Neural cell (in vitro differentiated cells): Measurements from ENCODE around the gene LPAR1. TPM values are rescaled to one million over a fixed set of nuclear protein-coding genes. Genes with fewer than 3 reads are reported as not detected.
"Not testable (repeated sequence)": the region's sequence is repeated elsewhere in the genome, so short reads cannot be mapped to it uniquely, and the experiment has no call there.

Experiments
- H2AFZ ChIP-seq: fragments of 200-600, 300-800 bp; sonication (generic), shearing (Covaris generic); 2 replicates; pipeline ENCODE4 v1.6.0; 2014; ENCODE audit warnings: low read depth, mild to moderate bottlenecking, antibody characterized with exemption, low read length, moderate library complexity
- H3F3A ChIP-seq: fragments of 200-600 bp; shearing (Covaris generic); 2 replicates; pipeline ENCODE4 v1.6.1; 2016; ENCODE audit warnings: mild to moderate bottlenecking, moderate library complexity, mixed read lengths, antibody characterized with exemption, low read length; ENCODE audit not compliant: insufficient read depth, poor library complexity, severe bottlenecking
- H3K27ac ChIP-seq: fragments of 200-600, 300-800 bp; sonication (generic), shearing (Covaris generic); 2 replicates; pipeline ENCODE4 v1.5.1; 2014; ENCODE audit warnings: mild to moderate bottlenecking, low read length, moderate library complexity
- H3K27me3 ChIP-seq: fragments of 300-800, 200-600 bp; sonication (generic), shearing (Covaris generic); 2 replicates; pipeline ENCODE4 v1.6.0; 2014; ENCODE audit warnings: mild to moderate bottlenecking, low read depth, low read length, moderate library complexity; ENCODE audit not compliant: insufficient read depth
- H3K36me3 ChIP-seq: fragments of 300-800, 200-600 bp; sonication (generic), shearing (Covaris generic); 2 replicates; pipeline ENCODE4 v1.5.1; 2014; ENCODE audit warnings: mild to moderate bottlenecking, antibody characterized with exemption, low read length, moderate library complexity; ENCODE audit not compliant: insufficient read depth
- H3K4me2 ChIP-seq: fragments of 300-800, 200-600 bp; sonication (generic), shearing (Covaris generic); 2 replicates; pipeline ENCODE4 v1.6.0; 2014; ENCODE audit warnings: mild to moderate bottlenecking, low read length
- H3K4me3 ChIP-seq: fragments of 300-800, 200-600 bp; sonication (generic), shearing (Covaris generic); 2 replicates; pipeline ENCODE4 v1.5.1; 2014; ENCODE audit warnings: mild to moderate bottlenecking, low read length, moderate library complexity
- H3K79me2 ChIP-seq: fragments of 200-600 bp; shearing (Covaris generic); replicated peaks from 2 replicates; pipeline ENCODE4 v1.6.0; 2014; ENCODE audit warnings: mild to moderate bottlenecking, low read length, moderate library complexity; ENCODE audit not compliant: insufficient read depth
- H3K9ac ChIP-seq: fragments of 300-800, 200-600 bp; sonication (generic), shearing (Covaris generic); 2 replicates; pipeline ENCODE4 v1.6.1; 2016; ENCODE audit warnings: mild to moderate bottlenecking, low read length, mixed read lengths
- H3K9me2 ChIP-seq: fragments of 200-600 bp; shearing (Covaris generic); 2 replicates; pipeline ENCODE4 v1.6.1; 2016; ENCODE audit warnings: mild to moderate bottlenecking, low read length, mixed read lengths; ENCODE audit not compliant: insufficient read depth
- H3K9me3 ChIP-seq: fragments of 200-600, 300-800 bp; sonication (generic), shearing (Covaris generic); 2 replicates; pipeline ENCODE4 v1.6.1; 2016; ENCODE audit warnings: mild to moderate bottlenecking, mixed run types, low read length, moderate library complexity, mixed read lengths
- H4K20me1 ChIP-seq: fragments of 200-600 bp; shearing (Covaris generic); 2 replicates; pipeline ENCODE4 v1.6.1; 2016; ENCODE audit warnings: mild to moderate bottlenecking, mixed run types; ENCODE audit not compliant: insufficient read depth
- EP300 ChIP-seq: fragments of 450-650 bp; conservative IDR thresholded peaks from 2 replicates; pipeline ENCODE4 v1.6.1; 2014; ENCODE audit warnings: antibody characterized with exemption, mild to moderate bottlenecking, moderate library complexity; ENCODE audit not compliant: poor library complexity, severe bottlenecking
- EZH2 ChIP-seq: fragments of 200-600, 300-800 bp; shearing (Covaris generic), sonication (generic); IDR thresholded peaks from 2 replicates; pipeline ENCODE4 v1.6.1; 2014; ENCODE audit warnings: antibody characterized with exemption, low read length, borderline replicate concordance, mild to moderate bottlenecking; ENCODE audit not compliant: insufficient read depth, poor library complexity, severe bottlenecking
- MXI1 ChIP-seq: fragments of 450-650 bp; conservative IDR thresholded peaks from 2 replicates; pipeline ENCODE4 v1.6.1; 2014; ENCODE audit warnings: antibody characterized with exemption, mild to moderate bottlenecking; ENCODE audit not compliant: poor library complexity, severe bottlenecking
- POLR2AphosphoS5 ChIP-seq: IDR thresholded peaks from 2 replicates; pipeline ENCODE4 v1.6.1; 2012
- RAD21 ChIP-seq: fragments of 450-650 bp; conservative IDR thresholded peaks from 2 replicates; pipeline ENCODE4 v1.6.1; 2014; ENCODE audit warnings: antibody characterized with exemption, mild to moderate bottlenecking, moderate library complexity
- SMC3 ChIP-seq: fragments of 450-650 bp; conservative IDR thresholded peaks from 2 replicates; pipeline ENCODE4 v1.6.1; 2014; ENCODE audit warnings: antibody characterized with exemption, mild to moderate bottlenecking, moderate library complexity; ENCODE audit not compliant: poor library complexity
- TAF1 ChIP-seq: IDR thresholded peaks from 2 replicates; pipeline ENCODE4 v1.6.1; 2012; ENCODE audit warnings: low read depth
- polyA plus RNA-seq: library from polyadenylated mRNA; depleted of rRNA; stranded (reverse); fragments of >200 nt; gene quantifications from 2 replicates; pipeline ENCODE4 v1.2.3, GENCODE V29; 2014
- TF ChIP-seq, protein P1 (sequence below): IDR thresholded peaks from 2 replicates; pipeline ENCODE4 v1.6.1; 2012; ENCODE audit warnings: borderline replicate concordance
- TF ChIP-seq, protein P2 (sequence below): fragments of 450-650 bp; IDR thresholded peaks from 2 replicates; pipeline ENCODE4 v1.5.1; 2014; ENCODE audit warnings: antibody characterized with exemption, mild to moderate bottlenecking, moderate library complexity; ENCODE audit not compliant: poor library complexity, severe bottlenecking

Gene LPAR1
- polyA plus RNA-seq, 1 donor from 2014 or later: 0.54 TPM

DNA sequence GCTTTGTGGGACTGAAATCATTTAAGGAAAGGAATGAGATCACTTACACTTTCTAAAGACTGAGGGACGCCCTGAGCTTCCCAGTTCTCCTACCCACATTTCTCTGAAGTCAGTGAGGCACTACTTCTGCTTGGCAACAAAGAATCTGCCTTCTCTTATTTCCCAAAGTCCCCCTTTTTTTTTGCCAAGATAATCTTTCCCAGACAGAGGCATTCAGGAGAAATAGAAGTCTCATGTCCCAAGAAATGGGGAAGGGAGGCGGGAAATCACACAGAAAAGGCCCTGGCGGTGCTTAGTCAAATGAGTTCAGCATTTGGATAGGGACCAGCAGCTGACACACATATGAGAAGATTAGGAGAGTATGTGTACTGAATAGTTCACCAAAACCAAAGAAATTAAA, 210.0 kb downstream of the LPAR1 start:
- Histone ChIP-seq H3K9me2 (no peaks in the 10 kb centered on the region), H3K36me3 (no peaks in the 10 kb centered on the region), H3K4me3 (no peak overlapping the region), H3K4me2 (no peak overlapping the region), H3K27me3 (no peaks in the 10 kb centered on the region), H3K27ac (no peak overlapping the region), H3K79me2 (no peaks in the 10 kb centered on the region), H4K20me1 (no peaks in the 10 kb centered on the region), H2AFZ (no peak overlapping the region), H3K9me3 (no peaks in the 10 kb centered on the region), H3K9ac (no peak overlapping the region), H3F3A (no peaks in the 10 kb centered on the region)
- no peak for TF ChIP-seq RAD21
- TF ChIP-seq, protein P1, sequence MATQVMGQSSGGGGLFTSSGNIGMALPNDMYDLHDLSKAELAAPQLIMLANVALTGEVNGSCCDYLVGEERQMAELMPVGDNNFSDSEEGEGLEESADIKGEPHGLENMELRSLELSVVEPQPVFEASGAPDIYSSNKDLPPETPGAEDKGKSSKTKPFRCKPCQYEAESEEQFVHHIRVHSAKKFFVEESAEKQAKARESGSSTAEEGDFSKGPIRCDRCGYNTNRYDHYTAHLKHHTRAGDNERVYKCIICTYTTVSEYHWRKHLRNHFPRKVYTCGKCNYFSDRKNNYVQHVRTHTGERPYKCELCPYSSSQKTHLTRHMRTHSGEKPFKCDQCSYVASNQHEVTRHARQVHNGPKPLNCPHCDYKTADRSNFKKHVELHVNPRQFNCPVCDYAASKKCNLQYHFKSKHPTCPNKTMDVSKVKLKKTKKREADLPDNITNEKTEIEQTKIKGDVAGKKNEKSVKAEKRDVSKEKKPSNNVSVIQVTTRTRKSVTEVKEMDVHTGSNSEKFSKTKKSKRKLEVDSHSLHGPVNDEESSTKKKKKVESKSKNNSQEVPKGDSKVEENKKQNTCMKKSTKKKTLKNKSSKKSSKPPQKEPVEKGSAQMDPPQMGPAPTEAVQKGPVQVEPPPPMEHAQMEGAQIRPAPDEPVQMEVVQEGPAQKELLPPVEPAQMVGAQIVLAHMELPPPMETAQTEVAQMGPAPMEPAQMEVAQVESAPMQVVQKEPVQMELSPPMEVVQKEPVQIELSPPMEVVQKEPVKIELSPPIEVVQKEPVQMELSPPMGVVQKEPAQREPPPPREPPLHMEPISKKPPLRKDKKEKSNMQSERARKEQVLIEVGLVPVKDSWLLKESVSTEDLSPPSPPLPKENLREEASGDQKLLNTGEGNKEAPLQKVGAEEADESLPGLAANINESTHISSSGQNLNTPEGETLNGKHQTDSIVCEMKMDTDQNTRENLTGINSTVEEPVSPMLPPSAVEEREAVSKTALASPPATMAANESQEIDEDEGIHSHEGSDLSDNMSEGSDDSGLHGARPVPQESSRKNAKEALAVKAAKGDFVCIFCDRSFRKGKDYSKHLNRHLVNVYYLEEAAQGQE: no peak
- no peak for TF ChIP-seq SMC3
- TF ChIP-seq EZH2: no peak

DNA sequence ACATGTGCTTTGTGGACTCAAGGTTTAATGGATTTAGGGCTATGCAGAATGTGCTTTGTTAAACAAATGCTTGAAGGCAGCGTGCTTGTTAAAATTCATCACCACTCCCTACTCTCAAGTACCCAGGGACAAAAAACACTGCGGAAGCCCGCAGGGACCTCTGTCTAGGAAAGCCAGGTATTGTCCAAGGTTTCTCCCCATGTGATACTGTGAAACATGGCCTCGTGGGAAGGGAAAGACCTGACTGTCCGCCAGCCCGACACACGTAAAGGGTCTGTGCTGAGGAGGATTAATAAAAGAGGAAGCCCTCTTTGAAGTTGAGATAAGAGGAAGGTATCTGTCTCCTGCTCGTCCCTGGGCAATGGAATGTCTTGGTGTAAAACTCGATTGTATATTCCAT, 211.9 kb downstream of the LPAR1 start:
- H3K4me2 ChIP-seq, H3K36me3 ChIP-seq: not testable (repeated sequence)

DNA sequence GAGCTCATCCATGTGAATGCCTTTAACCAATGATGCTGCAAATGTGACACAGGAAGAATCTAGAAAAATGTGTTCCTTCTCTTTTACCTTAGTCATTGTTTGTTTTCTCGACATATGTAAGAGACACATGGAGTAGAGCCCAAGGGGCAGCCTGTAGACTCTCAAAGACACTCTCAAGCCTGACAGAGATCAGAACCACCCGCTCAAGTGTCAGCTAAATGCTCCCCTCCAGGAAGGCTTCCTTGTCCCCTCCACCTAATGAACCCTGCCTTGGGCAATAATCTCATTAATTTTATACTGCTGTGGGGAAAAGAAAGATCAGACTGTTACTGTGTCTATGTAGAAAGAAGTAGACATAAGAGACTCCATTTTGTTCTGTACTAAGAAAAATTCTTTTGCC, 212.3 kb downstream of the LPAR1 start:
- no peak overlapping the region for H3K4me3 ChIP-seq
- H3K4me2 ChIP-seq: no peak overlapping the region
- no peaks in the 10 kb centered on the region for H4K20me1 ChIP-seq
- no peaks in the 10 kb centered on the region for H3K36me3 ChIP-seq
- H2AFZ ChIP-seq: no peak overlapping the region
- no peak overlapping the region for H3K27ac ChIP-seq
- H3K9me2 ChIP-seq: no peaks in the 10 kb centered on the region
- H3K9ac ChIP-seq: no peak overlapping the region
- no peaks in the 10 kb centered on the region for H3F3A ChIP-seq
- H3K79me2 ChIP-seq: no peaks in the 10 kb centered on the region
- TF ChIP-seq RAD21: no peak
- TF ChIP-seq, protein P2, sequence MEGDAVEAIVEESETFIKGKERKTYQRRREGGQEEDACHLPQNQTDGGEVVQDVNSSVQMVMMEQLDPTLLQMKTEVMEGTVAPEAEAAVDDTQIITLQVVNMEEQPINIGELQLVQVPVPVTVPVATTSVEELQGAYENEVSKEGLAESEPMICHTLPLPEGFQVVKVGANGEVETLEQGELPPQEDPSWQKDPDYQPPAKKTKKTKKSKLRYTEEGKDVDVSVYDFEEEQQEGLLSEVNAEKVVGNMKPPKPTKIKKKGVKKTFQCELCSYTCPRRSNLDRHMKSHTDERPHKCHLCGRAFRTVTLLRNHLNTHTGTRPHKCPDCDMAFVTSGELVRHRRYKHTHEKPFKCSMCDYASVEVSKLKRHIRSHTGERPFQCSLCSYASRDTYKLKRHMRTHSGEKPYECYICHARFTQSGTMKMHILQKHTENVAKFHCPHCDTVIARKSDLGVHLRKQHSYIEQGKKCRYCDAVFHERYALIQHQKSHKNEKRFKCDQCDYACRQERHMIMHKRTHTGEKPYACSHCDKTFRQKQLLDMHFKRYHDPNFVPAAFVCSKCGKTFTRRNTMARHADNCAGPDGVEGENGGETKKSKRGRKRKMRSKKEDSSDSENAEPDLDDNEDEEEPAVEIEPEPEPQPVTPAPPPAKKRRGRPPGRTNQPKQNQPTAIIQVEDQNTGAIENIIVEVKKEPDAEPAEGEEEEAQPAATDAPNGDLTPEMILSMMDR: no peak
- TF ChIP-seq EP300: no peak
- TF ChIP-seq POLR2AphosphoS5: no peak
- no peak for TF ChIP-seq SMC3
- no peak for TF ChIP-seq TAF1
- TF ChIP-seq MXI1: no peak
- no peak for TF ChIP-seq EZH2
- TF ChIP-seq, protein P1: no peak
- no peaks in the 10 kb centered on the region for H3K9me3 ChIP-seq
- H3K27me3 ChIP-seq: no peaks in the 10 kb centered on the region

More for the DNA sequence above, 211.9 kb downstream of the LPAR1 start:
- H2AFZ ChIP-seq, H3K9me3 ChIP-seq, H3K79me2 ChIP-seq, H3F3A ChIP-seq, H3K9ac ChIP-seq, H3K4me3 ChIP-seq, H3K27me3 ChIP-seq, H3K9me2 ChIP-seq, H4K20me1 ChIP-seq, H3K27ac ChIP-seq: not testable (repeated sequence)

DNA sequence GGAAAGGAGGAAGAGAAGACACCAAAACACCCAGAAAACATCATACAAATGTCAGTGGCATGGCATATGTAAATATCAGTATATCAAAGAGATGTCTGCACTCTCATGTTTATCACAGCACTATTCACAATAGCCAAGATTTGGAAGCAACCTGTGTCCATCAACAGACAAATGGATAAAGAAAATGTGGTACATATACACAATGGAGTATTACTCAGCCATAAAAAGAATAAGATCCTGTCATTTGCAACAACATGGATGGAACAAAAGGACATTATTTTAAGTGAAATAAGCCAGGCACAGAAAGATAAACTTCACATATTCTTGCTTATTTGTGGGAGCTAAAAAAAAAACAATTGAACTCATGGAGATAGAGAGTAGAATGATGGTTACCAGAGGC, 213.1 kb downstream of the LPAR1 start:
- H4K20me1 ChIP-seq, H3F3A ChIP-seq, H3K27me3 ChIP-seq, H3K27ac ChIP-seq, H3K36me3 ChIP-seq, H3K9me2 ChIP-seq, H3K9me3 ChIP-seq, H3K9ac ChIP-seq, H3K4me3 ChIP-seq, H3K79me2 ChIP-seq, H3K4me2 ChIP-seq, H2AFZ ChIP-seq: not testable (repeated sequence)
